ENCODE results near the gene SLX4IP. TPM values are rescaled to one million over a fixed set of nuclear protein-coding genes. Genes with fewer than 3 reads are reported as not detected.

The SLX4IP gene
- total and polyA plus RNA-seq, 2 of the 13 experiments (the other 11 are each of a cell fraction or from before 2014, with no cell fraction given), result 3.6 to 7.3 TPM

DNA sequence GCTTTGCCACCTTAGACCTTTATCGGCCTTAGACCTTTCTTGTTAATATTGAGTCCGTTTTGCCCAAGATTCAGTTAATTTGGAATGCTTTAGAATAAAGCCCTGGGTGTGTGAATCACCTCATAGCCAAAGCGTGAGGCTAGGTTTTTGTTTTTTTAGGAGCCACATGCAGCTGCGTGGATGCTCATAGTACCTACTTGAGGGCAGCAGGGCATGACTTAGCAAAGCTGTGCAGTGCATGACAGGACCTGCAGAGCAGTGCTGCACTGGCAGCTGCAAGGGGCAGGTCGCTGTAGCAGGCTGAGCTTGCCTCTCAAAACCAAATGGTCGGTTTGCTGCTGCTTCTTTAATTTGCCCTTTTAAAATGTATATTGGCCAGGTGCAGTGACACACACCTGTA, 122.6 kb downstream of the SLX4IP start (continued):
- TF ChIP-seq, protein P1, sequence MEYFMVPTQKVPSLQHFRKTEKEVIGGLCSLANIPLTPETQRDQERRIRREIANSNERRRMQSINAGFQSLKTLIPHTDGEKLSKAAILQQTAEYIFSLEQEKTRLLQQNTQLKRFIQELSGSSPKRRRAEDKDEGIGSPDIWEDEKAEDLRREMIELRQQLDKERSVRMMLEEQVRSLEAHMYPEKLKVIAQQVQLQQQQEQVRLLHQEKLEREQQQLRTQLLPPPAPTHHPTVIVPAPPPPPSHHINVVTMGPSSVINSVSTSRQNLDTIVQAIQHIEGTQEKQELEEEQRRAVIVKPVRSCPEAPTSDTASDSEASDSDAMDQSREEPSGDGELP (IDR thresholded peaks at IDR 0.05; ENCODE audit: borderline replicate concordance, low read depth), result no peak
- TF ChIP-seq, protein P2, sequence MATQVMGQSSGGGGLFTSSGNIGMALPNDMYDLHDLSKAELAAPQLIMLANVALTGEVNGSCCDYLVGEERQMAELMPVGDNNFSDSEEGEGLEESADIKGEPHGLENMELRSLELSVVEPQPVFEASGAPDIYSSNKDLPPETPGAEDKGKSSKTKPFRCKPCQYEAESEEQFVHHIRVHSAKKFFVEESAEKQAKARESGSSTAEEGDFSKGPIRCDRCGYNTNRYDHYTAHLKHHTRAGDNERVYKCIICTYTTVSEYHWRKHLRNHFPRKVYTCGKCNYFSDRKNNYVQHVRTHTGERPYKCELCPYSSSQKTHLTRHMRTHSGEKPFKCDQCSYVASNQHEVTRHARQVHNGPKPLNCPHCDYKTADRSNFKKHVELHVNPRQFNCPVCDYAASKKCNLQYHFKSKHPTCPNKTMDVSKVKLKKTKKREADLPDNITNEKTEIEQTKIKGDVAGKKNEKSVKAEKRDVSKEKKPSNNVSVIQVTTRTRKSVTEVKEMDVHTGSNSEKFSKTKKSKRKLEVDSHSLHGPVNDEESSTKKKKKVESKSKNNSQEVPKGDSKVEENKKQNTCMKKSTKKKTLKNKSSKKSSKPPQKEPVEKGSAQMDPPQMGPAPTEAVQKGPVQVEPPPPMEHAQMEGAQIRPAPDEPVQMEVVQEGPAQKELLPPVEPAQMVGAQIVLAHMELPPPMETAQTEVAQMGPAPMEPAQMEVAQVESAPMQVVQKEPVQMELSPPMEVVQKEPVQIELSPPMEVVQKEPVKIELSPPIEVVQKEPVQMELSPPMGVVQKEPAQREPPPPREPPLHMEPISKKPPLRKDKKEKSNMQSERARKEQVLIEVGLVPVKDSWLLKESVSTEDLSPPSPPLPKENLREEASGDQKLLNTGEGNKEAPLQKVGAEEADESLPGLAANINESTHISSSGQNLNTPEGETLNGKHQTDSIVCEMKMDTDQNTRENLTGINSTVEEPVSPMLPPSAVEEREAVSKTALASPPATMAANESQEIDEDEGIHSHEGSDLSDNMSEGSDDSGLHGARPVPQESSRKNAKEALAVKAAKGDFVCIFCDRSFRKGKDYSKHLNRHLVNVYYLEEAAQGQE (IDR thresholded peaks at IDR 0.05; ENCODE audit: borderline replicate concordance in 1 of 2, low read depth in 1 of 2, low read length in 2 of 2), result no peak
- TF ChIP-seq TCF7L2 (IDR thresholded peaks at IDR 0.05; ENCODE audit: low read depth, low read length) (no peak), ZBTB8A (CRISPR knock-in tag; IDR thresholded peaks at IDR 0.05; ENCODE audit: borderline replicate concordance, low read depth) (no peak), ZNF605 (CRISPR knock-in tag; IDR thresholded peaks at IDR 0.05) (no peak), SAP130 (CRISPR knock-in tag; IDR thresholded peaks at IDR 0.05; ENCODE audit: low read depth) (no peak)
- TF ChIP-seq, protein P3, sequence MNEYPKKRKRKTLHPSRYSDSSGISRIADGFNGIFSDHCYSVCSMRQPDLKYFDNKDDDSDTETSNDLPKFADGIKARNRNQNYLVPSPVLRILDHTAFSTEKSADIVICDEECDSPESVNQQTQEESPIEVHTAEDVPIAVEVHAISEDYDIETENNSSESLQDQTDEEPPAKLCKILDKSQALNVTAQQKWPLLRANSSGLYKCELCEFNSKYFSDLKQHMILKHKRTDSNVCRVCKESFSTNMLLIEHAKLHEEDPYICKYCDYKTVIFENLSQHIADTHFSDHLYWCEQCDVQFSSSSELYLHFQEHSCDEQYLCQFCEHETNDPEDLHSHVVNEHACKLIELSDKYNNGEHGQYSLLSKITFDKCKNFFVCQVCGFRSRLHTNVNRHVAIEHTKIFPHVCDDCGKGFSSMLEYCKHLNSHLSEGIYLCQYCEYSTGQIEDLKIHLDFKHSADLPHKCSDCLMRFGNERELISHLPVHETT (CRISPR knock-in tag; conservative IDR thresholded peaks at IDR 0.05), result no peak
- TF ChIP-seq, protein P4, sequence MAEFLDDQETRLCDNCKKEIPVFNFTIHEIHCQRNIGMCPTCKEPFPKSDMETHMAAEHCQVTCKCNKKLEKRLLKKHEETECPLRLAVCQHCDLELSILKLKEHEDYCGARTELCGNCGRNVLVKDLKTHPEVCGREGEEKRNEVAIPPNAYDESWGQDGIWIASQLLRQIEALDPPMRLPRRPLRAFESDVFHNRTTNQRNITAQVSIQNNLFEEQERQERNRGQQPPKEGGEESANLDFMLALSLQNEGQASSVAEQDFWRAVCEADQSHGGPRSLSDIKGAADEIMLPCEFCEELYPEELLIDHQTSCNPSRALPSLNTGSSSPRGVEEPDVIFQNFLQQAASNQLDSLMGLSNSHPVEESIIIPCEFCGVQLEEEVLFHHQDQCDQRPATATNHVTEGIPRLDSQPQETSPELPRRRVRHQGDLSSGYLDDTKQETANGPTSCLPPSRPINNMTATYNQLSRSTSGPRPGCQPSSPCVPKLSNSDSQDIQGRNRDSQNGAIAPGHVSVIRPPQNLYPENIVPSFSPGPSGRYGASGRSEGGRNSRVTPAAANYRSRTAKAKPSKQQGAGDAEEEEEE (CRISPR knock-in tag; IDR thresholded peaks at IDR 0.05; ENCODE audit: borderline replicate concordance), result no peak
